Measurements from ENCODE around the gene RASGRP1. TPM values are rescaled to one million over a fixed set of nuclear protein-coding genes. Genes with fewer than 3 reads are reported as not detected.

Gene RASGRP1
- total RNA-seq, 1 donor from 2014 or later, result 4.5 TPM

- DNase-seq, result no peak
These were observed 29.0 kb downstream of the RASGRP1 start for GRCh38 chr15:38535491-38536200.

- DNase-seq, result no peak
These were observed 29.9 kb downstream of the RASGRP1 start for GRCh38 chr15:38534691-38535090.

DNA sequence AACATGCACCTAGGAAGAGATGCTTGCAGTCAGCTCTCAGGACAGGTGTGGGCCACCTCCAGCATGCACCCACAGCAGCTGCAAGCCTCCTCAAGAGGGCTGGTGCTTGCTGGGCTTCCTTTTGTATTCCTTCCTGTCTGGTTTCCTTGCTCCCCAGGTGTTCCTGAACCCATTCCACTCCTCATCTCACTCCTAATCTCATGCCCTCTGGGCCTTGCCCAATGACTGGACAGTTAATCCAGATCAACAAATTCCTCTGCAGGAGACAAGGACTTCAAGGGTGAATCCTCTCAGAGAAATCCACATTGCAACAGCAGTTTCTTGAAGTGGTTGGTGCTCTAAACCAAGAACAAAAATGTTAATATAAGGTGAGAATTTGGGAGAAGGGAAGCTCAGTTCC lies 30.7 kb downstream of the RASGRP1 start:
- no peak for DNase-seq

GRCh38 chr15:38533416-38533915 lies 31.1 kb downstream of the RASGRP1 start:
- no peak for DNase-seq

DNA sequence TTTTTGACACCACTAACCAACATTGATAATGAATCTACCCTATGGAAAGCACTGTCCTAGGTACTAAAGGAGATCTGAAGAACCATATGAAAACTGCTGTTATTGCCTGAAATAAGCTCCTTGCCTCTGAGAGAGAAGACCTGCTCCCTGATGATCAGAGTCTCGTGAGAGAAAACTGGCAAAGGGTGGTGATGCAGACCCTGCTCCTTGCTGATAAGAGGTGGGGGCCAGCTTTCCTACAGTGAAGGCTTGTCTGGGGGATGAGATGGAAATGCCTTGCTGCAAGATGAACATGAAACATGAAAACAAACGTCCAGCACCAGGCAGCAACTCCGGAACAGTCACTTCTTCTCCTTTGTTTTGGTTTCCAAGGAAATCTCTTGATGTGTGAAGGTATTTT lies 31.9 kb downstream of the RASGRP1 start:
- no peak for DNase-seq

GRCh38 chr15:38531509-38531908 lies 33.1 kb downstream of the RASGRP1 start:
- no peak for DNase-seq

DNA sequence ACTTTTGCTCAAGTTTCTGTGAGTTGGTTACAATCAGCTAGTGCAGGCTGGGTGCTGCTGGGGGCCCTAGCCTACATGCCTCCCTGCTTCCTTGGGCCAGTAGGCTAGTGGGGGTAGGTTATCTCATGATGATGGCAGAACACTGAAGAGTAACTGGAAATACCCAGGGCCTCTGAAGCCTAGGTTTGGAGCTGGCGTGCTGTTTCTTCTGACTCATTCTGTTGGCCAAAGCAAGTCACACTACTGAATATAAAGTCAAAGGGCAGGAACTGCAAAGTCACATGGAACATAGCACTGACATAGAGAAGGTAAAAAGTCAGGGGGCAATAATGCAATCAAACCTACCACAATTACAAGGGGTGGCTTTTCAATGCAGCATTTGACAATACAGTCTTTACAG lies 34.5 kb downstream of the RASGRP1 start:
- no peak for DNase-seq

GRCh38 chr15:38528294-38528693 lies 36.3 kb downstream of the RASGRP1 start:
- DNase-seq, result no peak

DNA sequence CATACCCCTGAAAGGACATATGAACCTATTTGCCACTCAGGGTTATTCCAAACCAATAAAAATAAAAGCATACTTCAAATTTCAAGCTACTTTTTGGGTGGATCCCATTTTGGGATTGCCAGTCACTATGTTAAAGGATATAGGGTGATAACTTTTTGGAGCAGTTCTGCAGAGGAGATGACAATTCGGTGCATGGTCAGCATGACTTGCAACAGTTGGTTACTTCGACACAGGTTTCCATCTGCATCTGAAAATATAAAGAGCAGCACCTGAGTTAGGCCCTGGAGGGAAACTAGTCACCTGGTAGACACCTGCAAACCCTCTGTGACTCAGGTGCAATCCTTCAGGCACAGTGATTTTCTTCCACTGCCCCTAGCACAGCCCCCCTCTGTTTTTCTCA lies 38.5 kb downstream of the RASGRP1 start:
- DNase-seq, result no peak

- no peak for DNase-seq
These were observed 39.1 kb downstream of the RASGRP1 start for GRCh38 chr15:38525489-38525888.

GRCh38 chr15:38524156-38524555 lies 40.5 kb downstream of the RASGRP1 start:
- no peak for DNase-seq

GRCh38 chr15:38522922-38523321 lies 41.7 kb downstream of the RASGRP1 start:
- DNase-seq, result no peak

DNA sequence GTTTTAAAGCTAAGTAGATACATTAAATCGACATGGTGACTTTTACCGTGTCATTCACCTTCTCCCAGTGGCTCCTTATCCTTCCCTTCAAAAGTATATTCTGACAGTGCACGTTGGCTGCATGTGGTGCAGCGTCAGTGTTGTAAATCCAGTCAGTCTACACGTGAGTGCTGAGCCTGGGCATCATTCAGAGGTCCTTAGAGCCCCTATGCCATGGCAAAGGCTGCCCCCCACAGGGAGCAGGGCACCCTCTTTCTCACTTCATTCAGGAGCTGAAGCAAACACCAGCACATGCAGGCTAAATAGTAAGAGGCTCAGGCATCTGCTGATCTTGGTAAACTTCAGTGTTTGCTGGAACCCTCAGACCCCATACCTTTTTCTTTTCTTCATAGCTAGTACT lies 43.3 kb downstream of the RASGRP1 start:
- DNase-seq, result no peak

GRCh38 chr15:38520035-38520434 lies 44.6 kb downstream of the RASGRP1 start:
- DNase-seq, result no peak

DNA sequence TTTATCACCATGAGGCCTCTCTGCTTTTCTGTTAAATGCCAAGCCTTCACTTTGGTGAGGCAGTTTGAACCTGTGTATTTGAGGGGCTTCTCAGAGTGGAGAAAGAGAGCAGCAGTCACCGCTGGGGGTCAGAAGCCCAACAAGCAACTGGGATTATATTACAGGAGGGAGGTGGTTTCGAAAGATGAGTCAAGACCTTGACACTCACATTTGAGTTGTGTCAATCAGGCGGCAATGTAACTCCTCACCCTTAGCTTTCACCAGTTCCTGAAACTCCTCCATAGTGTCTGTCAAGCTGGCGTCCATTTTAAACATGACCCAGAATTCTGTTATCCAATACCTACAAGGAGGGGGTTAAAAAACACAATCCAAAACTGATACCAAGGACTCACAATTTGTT lies 46.5 kb downstream of the RASGRP1 start:
- DNase-seq, result no peak

DNA sequence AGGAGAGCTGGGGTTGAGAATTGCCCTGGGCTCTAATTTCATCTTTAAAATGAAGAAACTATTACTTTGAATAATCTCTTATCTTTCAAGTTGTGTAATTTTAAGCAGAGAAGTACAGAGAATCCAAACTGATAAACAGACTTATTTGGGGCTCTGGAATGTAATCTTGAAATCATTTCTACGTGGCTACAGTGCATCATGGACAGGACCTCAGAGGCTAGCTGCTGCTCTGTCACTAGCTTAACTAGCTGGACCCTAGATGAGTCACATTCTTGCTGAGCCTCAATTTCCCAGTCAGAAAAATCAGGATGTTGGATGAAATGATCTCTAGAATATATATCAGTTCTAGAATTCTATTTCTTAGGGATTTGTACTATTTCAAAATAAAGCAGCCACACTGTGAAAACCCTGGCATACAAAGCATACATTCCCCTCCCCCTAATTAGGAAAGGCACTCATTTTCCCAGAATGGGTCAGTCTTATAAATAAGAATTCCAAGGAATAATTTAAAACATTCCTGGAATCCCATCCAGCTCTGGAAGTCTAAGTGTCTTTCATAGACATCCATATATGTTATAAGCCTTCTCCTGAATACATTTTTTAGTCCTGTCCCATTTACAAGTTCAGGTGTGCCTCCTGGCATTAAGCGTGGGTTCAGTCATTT lies 47.2 kb downstream of the RASGRP1 start:
- no peak for DNase-seq

GRCh38 chr15:38516626-38517025 lies 48.0 kb downstream of the RASGRP1 start:
- no peak for DNase-seq

DNA sequence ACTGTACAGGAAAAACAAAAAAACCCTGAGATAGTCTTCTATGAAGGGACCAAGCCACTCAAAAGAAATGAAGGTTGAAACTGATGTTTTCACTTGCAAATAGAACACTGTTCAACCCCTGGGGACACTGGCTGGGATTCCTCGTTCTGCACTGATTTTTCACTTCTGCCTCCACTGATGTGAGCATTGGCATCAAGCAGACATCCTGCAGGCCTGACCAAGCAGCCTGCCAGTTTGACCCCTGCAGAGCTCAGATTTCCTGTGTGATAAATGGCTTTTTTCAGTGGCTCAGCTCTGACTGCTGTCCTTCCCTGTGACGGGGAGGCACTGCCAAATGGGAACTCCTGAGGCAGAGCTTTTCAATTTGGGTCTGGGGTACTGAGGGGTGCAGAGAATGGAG lies 50.0 kb downstream of the RASGRP1 start:
- no peak for DNase-seq

DNA sequence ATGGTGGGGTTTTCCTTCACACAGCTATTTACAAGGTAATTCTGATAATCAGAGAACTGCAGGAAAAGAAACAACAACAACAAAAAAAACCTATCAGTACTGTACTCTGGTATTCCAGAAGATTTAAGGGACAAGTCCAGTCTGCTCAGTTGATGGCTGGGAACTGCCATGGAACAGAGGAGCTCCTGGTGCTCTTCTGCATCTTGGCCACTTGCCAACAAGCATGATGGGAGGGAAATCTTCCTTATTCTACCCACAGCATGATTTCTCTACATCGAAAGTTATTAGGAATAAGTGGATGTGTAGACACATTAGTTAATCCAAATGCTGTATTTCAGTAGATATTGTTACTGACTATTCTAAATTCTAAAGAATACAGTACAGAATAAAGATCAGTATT lies 51.7 kb downstream of the RASGRP1 start:
- DNase-seq, result no peak

DNA sequence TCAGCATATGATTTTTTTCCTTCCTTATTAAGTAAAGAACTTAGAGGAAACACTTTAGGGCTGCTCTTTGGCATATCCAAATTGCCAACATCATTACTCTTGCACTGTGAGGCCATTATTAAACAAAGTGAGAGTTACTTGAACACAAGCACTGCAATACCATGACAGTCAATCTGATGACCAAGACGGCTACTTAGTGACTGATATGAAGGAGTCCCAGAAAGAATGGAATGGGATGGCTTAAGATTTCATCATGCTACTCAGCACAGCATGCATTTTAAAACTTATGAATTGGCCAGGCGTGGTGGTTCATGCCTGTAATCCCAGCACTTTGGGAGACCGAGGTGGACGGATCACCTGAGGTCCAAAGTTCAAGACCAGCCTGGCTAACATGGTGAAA lies 55.5 kb downstream of the RASGRP1 start:
- DNase-seq, result no peak

GRCh38 chr15:38508647-38509046 lies 56.0 kb downstream of the RASGRP1 start:
- DNase-seq, result no peak

- no peak for DNase-seq
These were observed 57.0 kb downstream of the RASGRP1 start for GRCh38 chr15:38507570-38507969.

DNA sequence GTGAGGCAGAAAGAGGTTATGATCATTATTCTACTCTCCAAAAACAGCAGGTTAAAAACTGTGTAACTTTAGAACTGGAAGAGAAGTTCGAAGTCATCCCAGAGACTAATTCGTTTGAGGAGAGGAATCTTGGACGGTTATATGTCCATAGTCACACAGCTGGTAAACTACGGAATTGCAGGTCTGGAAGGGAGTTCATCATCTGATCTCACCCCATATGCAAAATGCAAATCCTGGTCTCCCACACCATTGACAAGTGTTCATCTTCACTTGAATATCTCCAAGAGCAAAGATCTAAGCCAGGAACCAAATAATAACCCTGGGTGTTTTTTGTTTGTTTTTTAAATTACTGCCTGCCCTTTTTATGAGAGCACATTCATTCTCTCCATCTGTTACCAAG lies 57.6 kb downstream of the RASGRP1 start:
- no peak for DNase-seq
